HFF-Myc (cell line): ENCODE data around the gene FCN3.

Experiments used
- DNase-seq: peaks from one replicate; pipeline ENCODE4 v3.0.0-alpha.2; 2011; ENCODE audit warnings: low read depth; ENCODE audit errors: extremely low read depth
- H3K4me3 ChIP-seq: replicated peaks from 2 replicates; pipeline ENCODE4 v1.5.1; 2011; ENCODE audit warnings: low read depth, mild to moderate bottlenecking, control low read depth, low read length
- CTCF ChIP-seq: IDR thresholded peaks from 2 replicates; pipeline ENCODE4 v1.5.1; 2012; ENCODE audit warnings: mild to moderate bottlenecking, low read depth, low read length, control low read depth; ENCODE audit errors: missing control alignments

The FCN3 gene

GRCh38 chr1:27405074-27405473 is 30.4 kb upstream of the FCN3 start:
- no peak overlapping the region for H3K4me3 ChIP-seq
- DNase-seq, result no peak
- no peak for TF ChIP-seq CTCF

- no peak for DNase-seq
These were observed 29.3 kb upstream of the FCN3 start for GRCh38 chr1:27403931-27404330.

GRCh38 chr1:27403065-27403726 is 28.6 kb upstream of the FCN3 start:
- H3K4me3 ChIP-seq, result no peak overlapping the region
- no peak for DNase-seq

More at GRCh38 chr1:27403931-27404330, 29.3 kb upstream of the FCN3 start:
- H3K4me3 ChIP-seq, result no peak overlapping the region
- no peak for TF ChIP-seq CTCF

GRCh38 chr1:27402349-27402754 is 27.7 kb upstream of the FCN3 start:
- peak; percentile 52 for TF ChIP-seq CTCF

More at GRCh38 chr1:27403065-27403726, 28.6 kb upstream of the FCN3 start:
- TF ChIP-seq CTCF, result peak; percentile 29

GRCh38 chr1:27400963-27401341 is 26.3 kb upstream of the FCN3 start:
- no peak overlapping the region for H3K4me3 ChIP-seq
- no peak for TF ChIP-seq CTCF
- no peak for DNase-seq

More at GRCh38 chr1:27402349-27402754, 27.7 kb upstream of the FCN3 start:
- H3K4me3 ChIP-seq, result no peak overlapping the region
- DNase-seq, result no peak

- TF ChIP-seq CTCF, result no peak
- H3K4me3 ChIP-seq, result no peak overlapping the region
- DNase-seq, result no peak
These were observed 25.7 kb upstream of the FCN3 start for GRCh38 chr1:27400082-27400962.
